Prostate gland (tissue), 2 donors: ENCODE data around the gene FAR1. TPM values are rescaled to one million over a fixed set of nuclear protein-coding genes. Genes with fewer than 3 reads are reported as not detected.

Experiments
- DNase-seq: peaks from one replicate; pipeline ENCODE4 v3.0.0-alpha.2; 2019; ENCODE audit warnings: low spot score
- H3K27ac ChIP-seq, 2 donors: fragments of 200-600 bp; sonication (generic); 2 replicates each; pipeline ENCODE4 v1.5.1; 2017 to 2019
- H3K27me3 ChIP-seq: fragments of 200-600 bp; sonication (generic); replicated peaks from 2 replicates; pipeline ENCODE4 v1.5.1; 2019; ENCODE audit not compliant: insufficient read depth
- H3K36me3 ChIP-seq, 2 donors: fragments of 200-600 bp; sonication (generic); 1 replicate in 1 of 2; 2 replicates in 1 of 2; pipeline versions ENCODE4 v1.5.1 to v1.8.1; 2017 to 2019
- H3K4me1 ChIP-seq: fragments of 200-600 bp; sonication (generic); replicated peaks from 2 replicates; pipeline ENCODE4 v1.5.1; 2019
- H3K4me3 ChIP-seq, 2 donors: fragments of 200-600 bp; sonication (generic); 2 replicates each; pipeline ENCODE4 v1.5.1; 2017 to 2019
- H3K9me3 ChIP-seq: fragments of 200-600 bp; sonication (generic); 2 replicates; pipeline ENCODE4 v1.5.1; 2017
- POLR2A ChIP-seq: fragments of 450-650 bp; IDR thresholded peaks from one replicate; pipeline ENCODE4 v1.6.1; 2016; ENCODE audit warnings: antibody characterized with exemption, mild to moderate bottlenecking
- POLR2AphosphoS5 ChIP-seq: sonication (generic); formaldehyde crosslinking; IDR thresholded peaks from one replicate; pipeline ENCODE4 v1.6.1; 2017; ENCODE audit warnings: antibody characterized with exemption
- WGBS: methylation state at CpG from one replicate; pipeline ENCODE4 v1.1.5; 2018; 5-methylcytosine and 5-hydroxymethylcytosine counted together
- intact Hi-C: fragments of 100-400 bp; cut with DNase I; formaldehyde crosslinking; loops from one replicate; pipeline ENCODE4 v1.14.2; 2022
- small RNA-seq, 2 donors: library from RNA; depleted of rRNA; stranded (forward); fragments of <200 nt; gene quantifications; one replicate each; pipeline ENCODE3, GENCODE V24; 2016
- total RNA-seq, 2 donors: library from RNA; depleted of rRNA; stranded (reverse); fragments of >200 nt; gene quantifications; one replicate each; pipeline ENCODE4 v1.1.0, GENCODE V29; 2016
- TF ChIP-seq, protein P1 (sequence below), 4 experiments: fragments of 200-600 bp in 2 of 4; fragments of 450-650 bp in 2 of 4; sonication (generic) in 2 of 4; IDR thresholded peaks; 1 replicate in 3 of 4; 2 replicates in 1 of 4; pipeline ENCODE4 v1.5.1; 2016 to 2019; ENCODE audit warnings: antibody characterized with exemption in 4 of 4, mild to moderate bottlenecking in 2 of 4, moderate library complexity in 2 of 4

The FAR1 gene
- total RNA-seq, 2 donors from 2014 or later, result 24.5 to 28.0 TPM

- Histone ChIP-seq H3K27ac (no peak overlapping the region), H3K9me3 (no peaks in the 10 kb centered on the region), H3K4me3 (no peak overlapping the region), H3K4me1 (no peaks in the 10 kb centered on the region), H3K27me3 (no peaks in the 10 kb centered on the region), H3K36me3 (no peaks in the 10 kb centered on the region)
- no peak for DNase-seq
- intact Hi-C loops, result loop anchor here (10.0 kb wide), 1 partner anchor 469 kb away; no protein-coding TSS in a partner anchor
- 94% methylated on average over 3 of the region's 3 CpGs for WGBS
- no peak for TF ChIP-seq POLR2A
- no peak for TF ChIP-seq POLR2AphosphoS5
- TF ChIP-seq, protein P1, sequence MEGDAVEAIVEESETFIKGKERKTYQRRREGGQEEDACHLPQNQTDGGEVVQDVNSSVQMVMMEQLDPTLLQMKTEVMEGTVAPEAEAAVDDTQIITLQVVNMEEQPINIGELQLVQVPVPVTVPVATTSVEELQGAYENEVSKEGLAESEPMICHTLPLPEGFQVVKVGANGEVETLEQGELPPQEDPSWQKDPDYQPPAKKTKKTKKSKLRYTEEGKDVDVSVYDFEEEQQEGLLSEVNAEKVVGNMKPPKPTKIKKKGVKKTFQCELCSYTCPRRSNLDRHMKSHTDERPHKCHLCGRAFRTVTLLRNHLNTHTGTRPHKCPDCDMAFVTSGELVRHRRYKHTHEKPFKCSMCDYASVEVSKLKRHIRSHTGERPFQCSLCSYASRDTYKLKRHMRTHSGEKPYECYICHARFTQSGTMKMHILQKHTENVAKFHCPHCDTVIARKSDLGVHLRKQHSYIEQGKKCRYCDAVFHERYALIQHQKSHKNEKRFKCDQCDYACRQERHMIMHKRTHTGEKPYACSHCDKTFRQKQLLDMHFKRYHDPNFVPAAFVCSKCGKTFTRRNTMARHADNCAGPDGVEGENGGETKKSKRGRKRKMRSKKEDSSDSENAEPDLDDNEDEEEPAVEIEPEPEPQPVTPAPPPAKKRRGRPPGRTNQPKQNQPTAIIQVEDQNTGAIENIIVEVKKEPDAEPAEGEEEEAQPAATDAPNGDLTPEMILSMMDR (IDR thresholded peaks at IDR 0.05), result peak in 1 of 4 experiments; percentile 43
Measured at GRCh38 chr11:13776134-13776815, 107.8 kb downstream of the FAR1 start.

DNA sequence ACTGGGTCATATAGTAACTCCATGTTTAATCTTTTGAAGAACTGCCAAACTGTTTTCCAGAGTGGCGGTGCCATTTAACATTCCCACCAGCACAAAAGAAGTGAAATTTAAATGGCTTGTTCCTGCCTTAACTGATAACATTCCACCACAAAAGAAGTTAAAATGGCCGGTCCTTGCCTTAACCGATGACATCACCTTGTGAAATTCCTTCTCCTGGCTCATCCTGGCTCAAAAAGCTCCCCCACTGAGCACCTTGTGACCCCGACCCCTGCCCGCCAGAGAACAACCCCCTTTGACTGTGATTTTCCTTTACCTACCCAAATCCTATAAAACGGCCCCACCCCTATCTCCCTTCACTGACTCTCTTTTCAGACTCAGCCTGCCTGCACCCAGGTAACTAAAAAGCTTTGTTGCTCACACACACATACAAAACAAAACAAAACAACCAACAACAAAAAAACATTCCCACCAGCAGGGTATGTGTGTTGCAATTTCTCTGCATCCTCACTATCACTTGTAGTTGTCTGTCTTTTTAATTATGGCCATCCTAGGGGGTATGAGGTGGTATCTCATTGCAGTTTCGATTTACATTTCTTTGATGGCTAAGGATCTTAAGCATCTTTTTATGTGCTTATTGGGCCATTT, 109.0 kb downstream of the FAR1 start:
- H3K9me3 ChIP-seq, result no peaks in the 10 kb centered on the region
- intact Hi-C loops, result loop anchor here (10.0 kb wide), 1 partner anchor 467 kb away; no protein-coding TSS in a partner anchor

GRCh38 chr11:13778345-13778744, 109.9 kb downstream of the FAR1 start:
- intact Hi-C loops, result loop anchor here (10.0 kb wide), 1 partner anchor 466 kb away; no protein-coding TSS in a partner anchor
- no peaks in the 10 kb centered on the region for H3K27me3 ChIP-seq
- 65% methylated on average over 1 of the region's 1 CpG for WGBS

More for the DNA sequence above, 109.0 kb downstream of the FAR1 start:
- no peaks in the 10 kb centered on the region for H3K36me3 ChIP-seq
- 50% methylated on average over 7 of the region's 7 CpGs for WGBS
- no peak overlapping the region for H3K27ac ChIP-seq
- no peaks in the 10 kb centered on the region for H3K4me1 ChIP-seq
- no peak for DNase-seq
- no peaks in the 10 kb centered on the region for H3K27me3 ChIP-seq
- no peak for TF ChIP-seq POLR2A
- TF ChIP-seq POLR2AphosphoS5, result no peak
- TF ChIP-seq, protein P1 (IDR thresholded peaks at IDR 0.05), result no peak
- H3K4me3 ChIP-seq, result no peak overlapping the region

DNA sequence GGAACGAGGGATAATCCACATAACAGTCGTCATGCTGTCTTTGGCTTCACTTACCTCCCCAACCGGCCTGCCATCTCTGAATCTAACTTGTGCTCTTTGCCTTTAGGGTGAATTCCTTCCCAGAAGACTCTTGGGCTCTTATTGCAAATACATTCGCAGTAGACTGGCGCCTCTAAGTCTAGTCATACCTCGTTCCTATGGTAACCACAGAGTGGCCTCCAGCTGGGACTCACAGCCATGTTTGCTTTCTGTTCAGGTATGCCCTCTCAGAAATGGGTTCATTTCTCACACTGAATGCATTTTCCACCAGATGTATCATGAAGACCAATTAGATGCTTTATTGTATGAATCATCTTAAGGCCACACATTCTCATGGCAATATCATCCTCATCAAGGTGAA, 112.7 kb downstream of the FAR1 start:
- H3K9me3 ChIP-seq, result no peaks in the 10 kb centered on the region
- no peak for DNase-seq
- TF ChIP-seq, protein P1 (IDR thresholded peaks at IDR 0.05), result no peak
- TF ChIP-seq POLR2A, result no peak
- H3K27ac ChIP-seq, result no peak overlapping the region
- H3K36me3 ChIP-seq, result no peaks in the 10 kb centered on the region
- no peak overlapping the region for H3K4me3 ChIP-seq
- intact Hi-C loops, result no loop called here
- H3K4me1 ChIP-seq, result no peaks in the 10 kb centered on the region
- 60% methylated on average over 6 of the region's 6 CpGs for WGBS
- no peaks in the 10 kb centered on the region for H3K27me3 ChIP-seq

More at GRCh38 chr11:13778345-13778744, 109.9 kb downstream of the FAR1 start:
- no peaks in the 10 kb centered on the region for H3K4me1 ChIP-seq
- TF ChIP-seq POLR2A, result no peak
- TF ChIP-seq POLR2AphosphoS5, result no peak
- TF ChIP-seq, protein P1 (IDR thresholded peaks at IDR 0.05), result no peak
- DNase-seq, result no peak
- H3K27ac ChIP-seq, result no peak overlapping the region
- no peaks in the 10 kb centered on the region for H3K36me3 ChIP-seq
- H3K4me3 ChIP-seq, result no peak overlapping the region
- H3K9me3 ChIP-seq, result no peaks in the 10 kb centered on the region

Small RNAs within 50 kb of the gene (small RNA-seq; reads per million reads assigned to genes)
- 0 reads per million in 2 donors for gene AC013828.1
- gene RF00019, result 0 reads per million in 2 donors
- gene RPL39P26, result 0 reads per million in 2 donors

Other genes with a start within 250 kb of the FAR1 start
- 10 to 100 TPM; 21.9 to 31.8 TPM for gene BTBD10, start 205.4 kb upstream of the FAR1 start, total RNA-seq
- gene PTH, start 172.7 kb upstream of the FAR1 start, total RNA-seq, result not detected